HEK293 (cell line): ENCODE measurements around the gene ZCCHC10.

Experiments
- KLF10 ChIP-seq: fragments of 450-650 bp; IDR thresholded peaks from 2 replicates; pipeline ENCODE4 v1.5.1; 2018; ENCODE audit warnings: missing biosample characterization, mild to moderate bottlenecking, missing genetic modification characterization
- KLF9 ChIP-seq: fragments of 450-650 bp; formaldehyde crosslinking; IDR thresholded peaks from 2 replicates; pipeline ENCODE4 v1.5.1; 2016; ENCODE audit warnings: missing biosample characterization, missing genetic modification characterization, low read depth
- MEIS1 ChIP-seq: sonication (generic); formaldehyde crosslinking; IDR thresholded peaks from 2 replicates; pipeline ENCODE4 v1.8.1; 2022; ENCODE audit warnings: missing genetic modification reagents, mild to moderate bottlenecking, borderline replicate concordance
- REPIN1 ChIP-seq: fragments of 450-650 bp; formaldehyde crosslinking; IDR thresholded peaks from 2 replicates; pipeline ENCODE4 v1.5.1; 2017; ENCODE audit warnings: missing biosample characterization, missing genetic modification characterization, low read depth
- SCRT2 ChIP-seq: fragments of 450-650 bp; formaldehyde crosslinking; IDR thresholded peaks from 2 replicates; pipeline ENCODE4 v1.5.1; 2016; ENCODE audit warnings: missing biosample characterization, missing genetic modification characterization
- SP3 ChIP-seq: fragments of 450-650 bp; formaldehyde crosslinking; IDR thresholded peaks from 2 replicates; pipeline ENCODE4 v1.5.1; 2016; ENCODE audit warnings: missing biosample characterization, missing genetic modification characterization
- TCF7L2 ChIP-seq: IDR thresholded peaks from 2 replicates; pipeline ENCODE4 v1.6.1; 2011; ENCODE audit warnings: low read depth, mild to moderate bottlenecking, inconsistent platforms, low read length, moderate library complexity, borderline replicate concordance
- YY1 ChIP-seq: fragments of 450-650 bp; formaldehyde crosslinking; IDR thresholded peaks from 2 replicates; pipeline ENCODE4 v1.5.1; 2018; ENCODE audit warnings: missing biosample characterization, missing genetic modification characterization
- ZBTB20 ChIP-seq: fragments of 450-650 bp; formaldehyde crosslinking; IDR thresholded peaks from 2 replicates; pipeline ENCODE4 v1.5.1; 2016; ENCODE audit warnings: missing biosample characterization, missing genetic modification characterization
- ZFHX2 ChIP-seq: fragments of 450-650 bp; formaldehyde crosslinking; conservative IDR thresholded peaks from 2 replicates; pipeline ENCODE4 v1.5.1; 2016; ENCODE audit warnings: missing biosample characterization, missing genetic modification characterization
- ZFP41 ChIP-seq: fragments of 450-650 bp; formaldehyde crosslinking; IDR thresholded peaks from 2 replicates; pipeline ENCODE4 v1.5.1; 2016; ENCODE audit warnings: missing biosample characterization, missing genetic modification characterization, borderline replicate concordance
- ZNF112 ChIP-seq: fragments of 450-650 bp; formaldehyde crosslinking; IDR thresholded peaks from 2 replicates; pipeline ENCODE4 v1.5.0; 2017; ENCODE audit warnings: missing biosample characterization, missing genetic modification characterization
- ZNF133 ChIP-seq: fragments of 450-650 bp; formaldehyde crosslinking; IDR thresholded peaks from 2 replicates; pipeline ENCODE4 v1.5.1; 2016; ENCODE audit warnings: missing biosample characterization, missing genetic modification characterization
- ZNF138 ChIP-seq: fragments of 450-650 bp; formaldehyde crosslinking; IDR thresholded peaks from 2 replicates; pipeline ENCODE4 v1.5.1; 2016; ENCODE audit warnings: missing biosample characterization, missing genetic modification characterization, borderline replicate concordance
- ZNF140 ChIP-seq: fragments of 450-650 bp; formaldehyde crosslinking; IDR thresholded peaks from 2 replicates; pipeline ENCODE4 v1.5.1; 2016; ENCODE audit warnings: missing biosample characterization, missing genetic modification characterization
- ZNF155 ChIP-seq: fragments of 450-650 bp; formaldehyde crosslinking; IDR thresholded peaks from 2 replicates; pipeline ENCODE4 v1.5.1; 2016; ENCODE audit warnings: missing biosample characterization, missing genetic modification characterization
- ZNF202 ChIP-seq: fragments of 450-650 bp; formaldehyde crosslinking; IDR thresholded peaks from 2 replicates; pipeline ENCODE4 v1.5.1; 2016; ENCODE audit warnings: missing biosample characterization, missing genetic modification characterization, borderline replicate concordance
- ZNF366 ChIP-seq: fragments of 450-650 bp; formaldehyde crosslinking; conservative IDR thresholded peaks from 2 replicates; pipeline ENCODE4 v1.5.1; 2016; ENCODE audit warnings: missing biosample characterization, missing genetic modification characterization
- ZNF37A ChIP-seq: fragments of 450-650 bp; IDR thresholded peaks from 2 replicates; pipeline ENCODE4 v1.5.1; 2018; ENCODE audit warnings: missing biosample characterization, missing genetic modification characterization
- ZNF416 ChIP-seq: fragments of 450-650 bp; formaldehyde crosslinking; IDR thresholded peaks from 2 replicates; pipeline ENCODE4 v1.5.1; 2016; ENCODE audit warnings: missing biosample characterization, missing genetic modification characterization
- ZNF426 ChIP-seq: fragments of 450-650 bp; formaldehyde crosslinking; IDR thresholded peaks from 2 replicates; pipeline ENCODE4 v1.5.1; 2017; ENCODE audit warnings: missing biosample characterization, missing genetic modification characterization, mild to moderate bottlenecking, inconsistent platforms, moderate library complexity
- ZNF48 ChIP-seq: fragments of 450-650 bp; formaldehyde crosslinking; IDR thresholded peaks from 2 replicates; pipeline ENCODE4 v1.5.1; 2016; ENCODE audit warnings: missing biosample characterization, missing genetic modification characterization
- ZNF544 ChIP-seq: fragments of 450-650 bp; formaldehyde crosslinking; IDR thresholded peaks from 2 replicates; pipeline ENCODE4 v1.5.0; 2017; ENCODE audit warnings: missing biosample characterization, missing genetic modification characterization
- ZNF549 ChIP-seq: fragments of 450-650 bp; IDR thresholded peaks from 2 replicates; pipeline ENCODE4 v1.5.1; 2018; ENCODE audit warnings: missing biosample characterization, missing genetic modification characterization, mild to moderate bottlenecking, inconsistent platforms, moderate library complexity
- ZNF623 ChIP-seq: fragments of 450-650 bp; formaldehyde crosslinking; IDR thresholded peaks from 2 replicates; pipeline ENCODE4 v1.5.1; 2016; ENCODE audit warnings: missing biosample characterization, missing genetic modification characterization
- ZNF624 ChIP-seq: fragments of 450-650 bp; formaldehyde crosslinking; IDR thresholded peaks from 2 replicates; pipeline ENCODE4 v1.5.1; 2017; ENCODE audit warnings: missing biosample characterization, missing genetic modification characterization
- ZNF670 ChIP-seq: fragments of 450-650 bp; formaldehyde crosslinking; IDR thresholded peaks from 2 replicates; pipeline ENCODE4 v1.5.1; 2016; ENCODE audit warnings: missing biosample characterization, missing genetic modification characterization, low read depth
- ZNF791 ChIP-seq: fragments of 450-650 bp; formaldehyde crosslinking; IDR thresholded peaks from 2 replicates; pipeline ENCODE4 v1.5.1; 2016; ENCODE audit warnings: missing biosample characterization, missing genetic modification characterization
- ZNF830 ChIP-seq: fragments of 450-650 bp; IDR thresholded peaks from 2 replicates; pipeline ENCODE4 v1.5.0; 2018; ENCODE audit warnings: missing biosample characterization, missing genetic modification characterization, low read depth, mild to moderate bottlenecking, moderate library complexity
- ZSCAN30 ChIP-seq: fragments of 450-650 bp; IDR thresholded peaks from 2 replicates; pipeline ENCODE4 v1.5.1; 2018; ENCODE audit warnings: missing biosample characterization, mild to moderate bottlenecking, missing genetic modification characterization, moderate library complexity
- TF ChIP-seq, protein P1 (sequence below): fragments of 450-650 bp; IDR thresholded peaks from 2 replicates; pipeline ENCODE4 v1.5.1; 2018; ENCODE audit warnings: missing biosample characterization, missing genetic modification characterization
- TF ChIP-seq, protein P2 (sequence below): fragments of 450-650 bp; formaldehyde crosslinking; IDR thresholded peaks from 2 replicates; pipeline ENCODE4 v1.5.1; 2016; ENCODE audit warnings: missing biosample characterization, missing genetic modification characterization
- TF ChIP-seq, protein P3 (sequence below): IDR thresholded peaks from 2 replicates; pipeline ENCODE4 v1.6.1; 2011; ENCODE audit warnings: mild to moderate bottlenecking, low read depth, low read length, borderline replicate concordance
- TF ChIP-seq, protein P4 (sequence below): fragments of 450-650 bp; formaldehyde crosslinking; IDR thresholded peaks from 2 replicates; pipeline ENCODE4 v1.5.1; 2016; ENCODE audit warnings: missing biosample characterization, missing genetic modification characterization
- TF ChIP-seq, protein P5 (sequence below): fragments of 450-650 bp; formaldehyde crosslinking; IDR thresholded peaks from 2 replicates; pipeline ENCODE4 v1.5.1; 2016; ENCODE audit warnings: missing biosample characterization, missing genetic modification characterization

Gene ZCCHC10

DNA sequence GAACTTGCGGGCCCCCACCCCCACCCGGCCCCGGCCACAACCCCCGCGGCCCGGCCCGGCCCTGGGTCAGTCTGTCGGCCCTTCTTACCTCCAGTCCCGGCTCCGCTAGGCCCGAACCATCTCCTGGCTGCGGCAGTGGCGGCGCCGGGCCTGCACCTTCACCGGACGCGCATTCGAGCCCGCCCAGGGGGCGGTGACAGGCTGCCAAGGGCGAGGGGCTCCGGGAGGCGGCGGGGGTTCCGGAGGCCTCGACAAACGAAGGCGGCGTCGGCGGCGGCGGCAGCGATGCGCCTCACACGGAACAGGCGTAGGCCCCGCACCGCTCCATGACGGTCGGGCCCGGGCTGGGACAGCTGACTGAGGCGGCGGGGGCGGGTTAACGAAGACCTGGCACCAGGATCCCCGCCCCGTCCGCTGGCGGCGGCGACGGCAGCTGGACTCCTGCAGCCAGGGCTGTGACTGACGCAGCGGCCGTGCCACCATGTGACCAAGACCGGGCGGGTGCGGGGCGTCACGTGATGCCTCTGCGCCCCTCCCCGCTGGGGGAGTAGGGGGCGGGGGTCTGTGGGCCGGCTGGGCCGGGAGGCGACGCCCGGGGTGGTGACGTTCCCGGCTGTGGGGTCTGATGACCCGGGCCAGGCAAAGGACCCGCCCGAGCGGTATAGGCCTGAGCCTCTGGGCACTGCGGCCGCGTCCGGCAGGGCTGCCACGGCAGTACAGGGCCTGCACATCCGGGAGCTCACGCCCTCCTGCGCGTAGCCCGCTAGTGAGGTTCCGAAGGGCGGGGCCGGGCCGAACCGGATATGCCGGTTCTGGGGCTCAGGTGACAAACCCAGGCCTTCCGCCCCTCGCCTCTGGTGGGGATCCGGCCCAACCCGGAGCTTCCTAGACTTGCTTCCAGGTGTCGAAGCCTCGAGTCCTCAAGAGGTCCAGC lies 62.9 kb downstream of the ZCCHC10 start, which contains the start of gene AFF4 (continued):
- peak; percentile 97 for TF ChIP-seq KLF9 (tag by site-specific recombination)
- TF ChIP-seq, protein P1, sequence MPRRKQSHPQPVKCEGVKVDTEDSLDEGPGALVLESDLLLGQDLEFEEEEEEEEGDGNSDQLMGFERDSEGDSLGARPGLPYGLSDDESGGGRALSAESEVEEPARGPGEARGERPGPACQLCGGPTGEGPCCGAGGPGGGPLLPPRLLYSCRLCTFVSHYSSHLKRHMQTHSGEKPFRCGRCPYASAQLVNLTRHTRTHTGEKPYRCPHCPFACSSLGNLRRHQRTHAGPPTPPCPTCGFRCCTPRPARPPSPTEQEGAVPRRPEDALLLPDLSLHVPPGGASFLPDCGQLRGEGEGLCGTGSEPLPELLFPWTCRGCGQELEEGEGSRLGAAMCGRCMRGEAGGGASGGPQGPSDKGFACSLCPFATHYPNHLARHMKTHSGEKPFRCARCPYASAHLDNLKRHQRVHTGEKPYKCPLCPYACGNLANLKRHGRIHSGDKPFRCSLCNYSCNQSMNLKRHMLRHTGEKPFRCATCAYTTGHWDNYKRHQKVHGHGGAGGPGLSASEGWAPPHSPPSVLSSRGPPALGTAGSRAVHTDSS (tag by site-specific recombination) = no peak
- peak; percentile 12; the same call in 1 of the 2 replicates for TF ChIP-seq REPIN1 (tag by site-specific recombination)
- peak; percentile 94 for TF ChIP-seq ZFHX2 (tag by site-specific recombination)
- TF ChIP-seq ZNF202 (tag by site-specific recombination) = no peak
- TF ChIP-seq ZFP41 (tag by site-specific recombination) = no peak
- no peak for TF ChIP-seq ZNF366
- TF ChIP-seq ZSCAN30 (tag by site-specific recombination) = peak; percentile 63
- TF ChIP-seq, protein P2, sequence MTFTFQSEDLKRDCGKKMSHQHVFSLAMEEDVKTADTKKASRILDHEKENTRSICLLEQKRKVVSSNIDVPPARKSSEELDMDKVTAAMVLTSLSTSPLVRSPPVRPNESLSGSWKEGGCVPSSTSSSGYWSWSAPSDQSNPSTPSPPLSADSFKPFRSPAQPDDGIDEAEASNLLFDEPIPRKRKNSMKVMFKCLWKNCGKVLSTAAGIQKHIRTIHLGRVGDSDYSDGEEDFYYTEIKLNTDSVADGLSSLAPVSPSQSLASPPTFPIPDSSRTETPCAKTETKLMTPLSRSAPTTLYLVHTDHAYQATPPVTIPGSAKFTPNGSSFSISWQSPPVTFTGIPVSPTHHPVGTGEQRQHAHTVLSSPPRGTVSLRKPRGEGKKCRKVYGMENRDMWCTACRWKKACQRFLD (tag by site-specific recombination) = 0 out of 2 replicates have a peak, but pooled peaks have one; percentile 50
- peak; percentile 96 for TF ChIP-seq SP3 (tag by site-specific recombination)
- no peak for TF ChIP-seq ZNF155 (tag by site-specific recombination)
- no peak for TF ChIP-seq ZNF544 (tag by site-specific recombination)
- no peak for TF ChIP-seq ZNF830 (tag by site-specific recombination)
- no peak for TF ChIP-seq ZNF138 (tag by site-specific recombination)
- TF ChIP-seq ZNF416 (tag by site-specific recombination) = no peak
- TF ChIP-seq ZNF426 (tag by site-specific recombination) = no peak
- TF ChIP-seq SCRT2 (tag by site-specific recombination) = no peak
- TF ChIP-seq ZNF623 (tag by site-specific recombination) = no peak; the same call in 1 of the 2 replicates
- TF ChIP-seq ZNF133 = no peak
- TF ChIP-seq, protein P3, sequence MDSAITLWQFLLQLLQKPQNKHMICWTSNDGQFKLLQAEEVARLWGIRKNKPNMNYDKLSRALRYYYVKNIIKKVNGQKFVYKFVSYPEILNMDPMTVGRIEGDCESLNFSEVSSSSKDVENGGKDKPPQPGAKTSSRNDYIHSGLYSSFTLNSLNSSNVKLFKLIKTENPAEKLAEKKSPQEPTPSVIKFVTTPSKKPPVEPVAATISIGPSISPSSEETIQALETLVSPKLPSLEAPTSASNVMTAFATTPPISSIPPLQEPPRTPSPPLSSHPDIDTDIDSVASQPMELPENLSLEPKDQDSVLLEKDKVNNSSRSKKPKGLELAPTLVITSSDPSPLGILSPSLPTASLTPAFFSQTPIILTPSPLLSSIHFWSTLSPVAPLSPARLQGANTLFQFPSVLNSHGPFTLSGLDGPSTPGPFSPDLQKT = no peak
- peak; percentile 79 for TF ChIP-seq KLF10 (tag by site-specific recombination)
- 0 out of 2 replicates have a peak, but pooled peaks have one; percentile 13 for TF ChIP-seq ZNF140
- no peak for TF ChIP-seq ZNF670 (tag by site-specific recombination)
- no peak for TF ChIP-seq MEIS1 (CRISPR knock-in tag)
- TF ChIP-seq ZNF112 (tag by site-specific recombination) = no peak
- no peak for TF ChIP-seq ZNF549 (tag by site-specific recombination)
- TF ChIP-seq ZNF37A (tag by site-specific recombination) = no peak
- TF ChIP-seq ZBTB20 = peak; percentile 99
- TF ChIP-seq TCF7L2 = no peak
- no peak for TF ChIP-seq ZNF48 (tag by site-specific recombination)
- no peak; the same call in 1 of the 2 replicates for TF ChIP-seq YY1 (tag by site-specific recombination)
- TF ChIP-seq ZNF791 (tag by site-specific recombination) = no peak
- TF ChIP-seq, protein P4, sequence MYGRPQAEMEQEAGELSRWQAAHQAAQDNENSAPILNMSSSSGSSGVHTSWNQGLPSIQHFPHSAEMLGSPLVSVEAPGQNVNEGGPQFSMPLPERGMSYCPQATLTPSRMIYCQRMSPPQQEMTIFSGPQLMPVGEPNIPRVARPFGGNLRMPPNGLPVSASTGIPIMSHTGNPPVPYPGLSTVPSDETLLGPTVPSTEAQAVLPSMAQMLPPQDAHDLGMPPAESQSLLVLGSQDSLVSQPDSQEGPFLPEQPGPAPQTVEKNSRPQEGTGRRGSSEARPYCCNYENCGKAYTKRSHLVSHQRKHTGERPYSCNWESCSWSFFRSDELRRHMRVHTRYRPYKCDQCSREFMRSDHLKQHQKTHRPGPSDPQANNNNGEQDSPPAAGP (tag by site-specific recombination) = peak; percentile 90
- no peak for TF ChIP-seq ZNF624
- TF ChIP-seq, protein P5, sequence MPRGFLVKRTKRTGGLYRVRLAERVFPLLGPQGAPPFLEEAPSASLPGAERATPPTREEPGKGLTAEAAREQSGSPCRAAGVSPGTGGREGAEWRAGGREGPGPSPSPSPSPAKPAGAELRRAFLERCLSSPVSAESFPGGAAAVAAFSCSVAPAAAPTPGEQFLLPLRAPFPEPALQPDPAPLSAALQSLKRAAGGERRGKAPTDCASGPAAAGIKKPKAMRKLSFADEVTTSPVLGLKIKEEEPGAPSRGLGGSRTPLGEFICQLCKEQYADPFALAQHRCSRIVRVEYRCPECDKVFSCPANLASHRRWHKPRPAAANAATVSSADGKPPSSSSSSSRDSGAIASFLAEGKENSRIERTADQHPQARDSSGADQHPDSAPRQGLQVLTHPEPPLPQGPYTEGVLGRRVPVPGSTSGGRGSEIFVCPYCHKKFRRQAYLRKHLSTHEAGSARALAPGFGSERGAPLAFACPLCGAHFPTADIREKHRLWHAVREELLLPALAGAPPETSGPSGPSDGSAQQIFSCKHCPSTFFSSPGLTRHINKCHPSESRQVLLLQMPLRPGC (tag by site-specific recombination) = no peak; the same call in 1 of the 2 replicates
